ENCODE results near the gene QPCT.
"Not testable (repeated sequence)": the region's sequence is repeated elsewhere in the genome, so short reads cannot be mapped to it uniquely, and the experiment has no call there.

Gene QPCT

DNA sequence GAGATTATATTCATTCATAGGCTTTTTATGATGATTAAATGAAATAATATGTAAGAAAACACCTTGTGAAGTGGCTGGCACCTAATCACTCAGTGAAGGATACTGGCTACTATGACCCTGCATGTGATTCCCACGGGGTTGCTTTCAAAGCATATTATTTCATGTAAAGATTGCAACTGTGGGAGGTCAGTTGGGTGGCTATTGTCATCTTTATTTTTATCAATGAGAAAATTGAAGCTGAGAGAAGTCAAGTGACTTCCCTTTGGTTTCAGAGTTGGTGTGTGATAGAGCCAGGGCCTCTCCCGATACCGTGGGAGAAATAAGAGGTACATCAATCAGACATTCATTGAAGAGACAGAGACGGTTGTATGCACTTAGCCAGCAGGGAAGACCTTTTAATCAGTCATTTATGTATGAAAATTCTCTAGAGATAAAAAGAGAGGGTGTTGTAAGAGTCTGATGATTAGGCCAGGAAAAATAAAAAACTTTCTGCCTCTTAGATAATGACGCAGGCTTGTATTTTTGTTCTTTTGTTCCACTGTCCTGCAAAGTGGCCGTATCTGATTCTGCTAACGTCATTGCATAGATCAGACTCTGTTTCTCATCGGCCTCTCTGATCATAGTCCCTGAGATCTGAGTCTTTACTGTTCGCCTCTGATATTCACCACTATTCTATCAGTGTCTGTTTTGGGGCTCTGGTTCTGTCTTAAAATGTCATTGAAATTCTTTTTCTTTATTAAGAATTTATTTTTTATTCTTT is 50.5 kb downstream of the QPCT start:
- DNase-seq = no peak

DNA sequence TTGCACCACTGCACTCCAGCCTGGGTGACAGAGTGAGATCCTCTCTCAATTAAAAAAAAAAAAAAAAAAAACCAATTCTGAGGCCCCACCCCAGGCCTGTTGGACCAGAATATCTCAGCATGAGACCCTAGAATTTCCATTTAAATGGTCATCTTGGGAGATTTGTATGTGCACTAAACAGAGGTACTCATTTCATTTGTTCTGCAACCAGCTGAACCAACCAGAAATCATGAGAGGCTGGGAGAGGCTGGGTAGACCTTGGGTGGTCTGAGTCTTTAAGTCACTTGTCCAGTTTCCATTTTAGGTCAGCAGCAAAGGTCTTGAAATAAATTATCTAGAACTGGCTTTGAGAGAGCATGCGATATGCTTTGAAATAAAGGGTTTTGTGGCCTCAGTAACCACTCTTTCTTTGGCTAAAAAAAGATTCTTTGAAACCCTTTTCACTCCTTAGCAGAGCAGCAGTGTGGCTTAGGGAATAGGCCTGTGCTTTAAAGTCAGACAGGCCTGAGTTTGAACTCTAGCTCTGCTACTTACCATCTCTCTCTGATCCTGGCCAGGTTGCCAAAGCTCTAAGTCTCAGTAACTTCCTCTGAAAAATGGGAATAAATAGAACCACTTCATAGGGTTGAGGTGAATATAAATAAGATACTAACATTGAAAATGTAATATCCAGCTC is 52.6 kb downstream of the QPCT start:
- no peak for DNase-seq

DNA sequence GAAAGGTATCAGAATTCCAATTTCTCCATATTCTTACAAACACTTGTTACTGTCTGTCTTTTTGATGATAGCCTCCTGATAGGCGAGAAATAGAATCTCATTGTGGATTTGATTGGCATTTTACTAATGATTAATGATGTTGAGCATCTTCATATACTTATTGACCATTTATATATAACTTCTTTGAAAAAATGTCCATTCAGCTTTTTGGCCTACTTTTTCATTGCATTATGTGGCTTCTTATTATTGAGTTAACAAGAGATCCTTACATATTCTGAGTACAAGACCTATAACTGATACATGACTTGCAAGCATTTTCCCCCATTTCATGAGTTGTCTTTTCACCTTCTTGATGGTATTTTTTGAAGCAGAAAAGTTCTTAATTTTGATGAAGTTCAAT is 54.6 kb downstream of the QPCT start:
- no peak for DNase-seq

DNA sequence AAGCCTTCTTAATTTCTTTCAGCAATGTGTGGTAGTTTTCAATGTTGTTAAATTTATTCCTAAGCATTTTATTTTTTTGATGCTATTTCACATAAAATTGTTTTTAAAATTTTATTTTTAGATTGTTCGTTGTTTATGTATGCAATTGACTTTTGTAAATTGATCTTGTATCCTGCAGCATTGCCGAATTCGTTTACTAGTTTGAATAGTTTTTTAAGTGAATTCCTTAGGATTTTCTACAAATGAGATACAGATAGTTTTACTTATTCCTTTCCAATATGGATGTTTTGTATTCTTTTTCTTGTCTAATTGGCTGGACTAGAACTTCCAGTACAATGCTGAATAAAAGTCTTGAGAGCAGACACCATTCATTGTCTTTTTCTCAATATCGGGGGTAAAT is 55.6 kb downstream of the QPCT start:
- no peak for DNase-seq

DNA sequence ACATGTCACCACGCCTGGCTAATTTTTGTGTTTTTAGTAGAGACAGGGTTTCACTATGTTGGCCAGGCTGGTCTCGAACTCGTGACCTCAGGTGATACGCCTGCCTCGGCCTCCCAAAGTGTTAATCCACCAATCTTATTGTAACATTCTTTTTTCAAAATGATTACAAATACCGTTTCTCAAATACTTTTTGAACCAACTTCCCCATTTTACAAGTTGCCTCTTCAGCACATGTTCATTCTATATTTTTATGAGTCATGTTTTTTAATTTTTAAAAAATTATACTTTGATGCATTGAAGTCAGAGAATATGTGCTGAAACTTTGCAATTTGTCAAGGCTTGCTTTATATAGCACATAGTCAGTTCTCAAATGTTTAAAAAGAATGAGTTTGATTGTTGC is 58.2 kb downstream of the QPCT start:
- no peak for DNase-seq

DNA sequence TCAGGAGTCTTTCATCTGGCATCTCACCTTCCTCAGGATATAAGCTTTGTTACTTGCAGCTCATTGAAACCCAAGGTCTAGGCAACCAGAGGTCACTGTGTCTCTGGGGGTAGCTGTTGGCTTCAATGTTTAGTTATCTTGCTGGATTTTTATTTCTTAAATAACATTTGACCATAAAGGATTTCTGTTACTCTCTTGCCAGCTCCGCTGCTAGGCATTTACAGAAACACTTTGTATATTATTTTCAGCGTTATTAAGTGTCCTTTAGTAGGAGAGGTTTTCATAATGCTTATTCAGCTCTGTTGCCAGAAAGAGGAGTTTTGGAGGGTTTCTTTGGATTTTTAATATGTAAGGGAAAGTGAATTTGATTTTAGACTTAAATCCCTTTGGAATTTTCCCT is 61.4 kb downstream of the QPCT start:
- no peak for DNase-seq

DNA sequence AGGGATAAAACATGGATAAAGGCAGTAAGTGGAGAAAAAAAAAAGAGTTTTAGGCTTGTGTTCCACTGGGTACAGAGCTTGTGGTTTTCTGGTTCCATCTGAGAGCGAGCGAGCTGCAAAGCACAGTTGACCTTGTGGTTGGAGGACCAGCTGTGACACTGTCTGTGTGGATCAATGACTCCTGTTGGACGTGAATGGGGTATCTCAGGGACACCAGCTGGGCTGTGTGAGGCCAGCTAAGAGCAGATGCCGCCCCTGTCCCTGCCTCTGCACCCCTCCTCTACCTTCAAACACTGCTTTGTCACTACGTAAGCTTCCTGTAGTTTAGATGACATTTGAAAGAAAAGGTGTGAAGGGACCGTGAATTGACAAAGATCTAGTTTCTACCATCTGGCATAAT is 67.8 kb downstream of the QPCT start:
- no peak for DNase-seq

DNA sequence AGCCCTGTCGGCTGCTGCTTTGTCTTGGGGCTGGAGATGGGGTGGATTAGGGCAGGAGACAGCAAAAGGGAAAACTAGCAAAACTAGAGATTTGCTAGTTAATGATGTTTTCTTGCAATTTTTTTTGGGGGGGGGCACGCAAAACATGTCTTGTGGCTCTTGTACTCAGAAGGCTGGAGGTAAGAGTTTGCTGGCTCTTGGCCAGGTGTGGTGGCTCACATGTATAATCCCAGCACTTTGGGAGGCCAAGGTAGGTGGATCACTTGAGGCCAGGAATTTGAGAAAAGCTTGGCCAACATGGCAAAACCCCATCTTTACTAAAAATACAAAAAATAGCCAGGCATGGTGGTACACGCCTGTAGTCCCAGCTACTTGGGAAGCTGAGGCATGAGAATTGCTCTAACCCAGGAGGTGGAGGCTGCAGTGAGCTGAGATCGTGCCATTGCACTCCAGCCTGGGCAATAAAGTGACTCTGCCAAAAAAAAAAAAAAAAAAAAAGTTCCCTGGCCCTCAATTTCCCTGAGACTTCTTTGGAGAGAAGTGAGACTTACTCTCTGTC is 69.6 kb downstream of the QPCT start:
- not testable (repeated sequence) for DNase-seq

DNA sequence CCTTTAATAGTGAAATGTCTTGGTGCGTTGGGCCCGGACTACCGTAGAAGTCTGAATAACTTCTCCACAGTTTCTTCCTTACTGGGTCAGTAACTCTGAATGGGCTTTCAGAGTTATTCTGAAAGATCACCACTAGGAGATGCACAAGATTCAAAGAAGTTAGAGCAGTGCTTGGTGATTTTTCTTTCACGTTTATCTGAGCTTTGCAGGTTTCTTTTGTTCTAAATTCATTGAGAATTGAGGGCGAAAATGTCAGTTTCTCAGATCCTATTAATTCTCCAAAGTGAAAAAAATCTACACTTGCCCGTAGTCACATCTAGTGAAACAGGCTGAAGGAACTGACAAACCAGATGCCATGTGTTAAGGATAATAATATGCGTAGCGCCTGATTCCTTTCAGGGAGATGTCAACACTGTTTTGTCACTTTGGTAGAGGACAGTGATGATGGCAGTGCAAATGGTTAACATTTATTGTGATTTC is 70.1 kb downstream of the QPCT start:
- no peak for DNase-seq

DNA sequence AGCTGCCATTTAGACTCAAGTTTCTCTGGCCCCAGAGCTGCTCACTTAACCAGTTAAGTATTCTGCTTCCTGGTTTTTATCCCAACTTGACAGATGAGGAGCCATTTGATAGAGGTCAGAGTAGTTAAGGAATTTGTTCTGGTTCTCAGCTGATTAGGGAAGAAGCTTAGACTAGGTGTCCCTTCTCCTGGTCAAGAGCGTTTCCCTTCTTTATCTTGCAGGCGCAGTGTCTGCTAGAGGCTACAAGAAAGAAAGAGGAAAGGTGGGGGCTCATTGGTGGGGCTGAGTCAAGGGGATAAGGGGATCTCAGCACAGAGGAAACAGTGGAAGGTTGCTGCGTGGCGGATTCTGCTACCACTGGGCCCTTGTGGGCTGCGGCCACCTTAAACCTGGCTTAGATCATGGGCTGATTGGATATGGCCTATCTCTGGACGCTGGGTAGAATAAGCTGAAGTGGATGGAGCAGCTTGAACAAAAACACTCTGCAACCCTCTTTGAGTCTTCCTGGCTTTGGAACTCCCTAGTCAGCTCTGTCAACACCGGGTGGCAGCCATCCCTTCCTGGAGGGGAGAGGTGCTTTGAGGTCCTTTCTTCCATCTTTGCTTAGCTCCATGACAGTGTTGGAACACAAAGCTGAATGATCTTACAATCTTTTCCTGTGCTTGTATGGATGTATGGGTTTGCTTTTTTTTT is 70.8 kb downstream of the QPCT start:
- DNase-seq = no peak

DNA sequence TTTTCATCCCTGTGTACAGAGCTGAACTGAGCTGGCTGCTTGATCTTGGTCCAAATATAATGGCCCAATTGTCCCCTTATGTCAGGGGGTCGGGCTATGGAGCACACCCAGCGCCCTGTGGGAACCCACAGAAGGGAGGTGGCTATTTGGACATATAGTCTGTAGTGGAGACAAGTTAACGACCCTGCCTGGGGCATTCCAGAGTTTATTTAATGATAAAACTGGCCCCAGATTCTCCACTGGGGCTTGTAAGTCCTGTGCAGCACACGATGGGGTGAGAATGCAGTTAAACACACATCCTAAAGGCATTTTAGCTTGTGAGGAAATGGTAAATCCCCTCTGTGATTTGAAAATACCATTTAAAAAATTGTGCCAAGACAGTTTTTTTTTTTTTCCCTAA is 72.9 kb downstream of the QPCT start:
- no peak for DNase-seq

DNA sequence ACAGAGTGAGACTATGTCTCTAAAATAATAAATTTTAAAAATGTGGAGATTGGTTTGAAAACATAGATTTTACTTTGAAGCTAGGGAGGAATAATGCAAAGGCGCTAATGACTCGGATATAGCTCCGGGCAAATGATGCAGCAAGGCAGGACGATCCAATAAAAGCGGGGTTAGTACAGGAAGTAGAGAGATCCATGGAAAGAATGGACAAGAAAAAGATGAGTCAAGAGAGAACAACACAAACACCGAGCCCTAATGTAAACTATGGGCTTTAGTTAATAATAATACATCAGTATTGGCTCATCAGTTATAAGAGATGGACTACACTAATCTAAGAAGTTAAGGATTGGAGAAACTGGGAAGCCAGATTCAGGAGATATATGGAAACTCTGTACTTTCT is 74.5 kb downstream of the QPCT start:
- no peak for DNase-seq

DNA sequence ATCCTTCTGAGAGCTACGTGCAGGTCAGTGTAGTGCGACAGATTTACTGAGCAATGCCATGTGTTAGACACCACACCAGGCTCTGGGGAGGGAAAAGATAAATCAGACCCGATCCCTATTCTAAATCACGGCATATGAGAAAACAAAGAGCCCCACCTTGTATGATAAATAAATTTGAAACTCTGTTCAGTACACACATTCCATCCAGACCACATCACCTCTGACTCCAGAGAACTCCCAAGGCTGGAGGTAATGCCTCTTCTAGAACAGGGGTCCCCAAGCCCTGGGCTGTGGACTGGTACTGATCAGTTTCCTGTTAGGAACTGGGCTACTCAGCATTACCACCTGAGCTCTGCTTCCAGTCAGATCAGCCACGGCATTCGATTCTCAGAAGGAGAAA is 77.3 kb downstream of the QPCT start:
- no peak for DNase-seq

DNA sequence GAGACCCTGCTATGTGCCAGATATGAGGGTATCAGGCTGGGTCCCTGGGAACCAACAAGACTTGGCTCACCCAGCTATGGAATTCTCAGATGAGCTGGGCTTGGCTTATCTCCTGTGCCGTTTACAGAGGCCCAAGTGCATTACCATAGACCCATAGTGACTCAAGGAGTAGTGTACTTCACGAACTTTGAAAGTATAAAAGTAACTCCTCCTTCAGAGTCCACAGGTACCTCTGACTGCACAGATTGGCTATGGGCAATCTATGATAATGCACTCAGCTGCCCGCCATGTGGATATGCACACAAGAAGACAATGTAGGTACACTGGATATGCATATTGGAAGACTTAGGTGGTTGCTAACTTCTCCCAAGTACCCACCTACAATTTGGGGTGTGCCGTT is 78.4 kb downstream of the QPCT start:
- DNase-seq = no peak
